HPDE6-E6E7 (cell line): ENCODE results near the gene EPHB3.

Experiments
- DNase-seq: peaks from one replicate; pipeline ENCODE4 v3.0.0; 2011; ENCODE audit warnings: missing footprints; ENCODE audit errors: extremely low spot score

EPHB3 gene

GRCh38 chr3:184543256-184543655 is 18.3 kb upstream of the EPHB3 start:
- DNase-seq: no peak

DNA sequence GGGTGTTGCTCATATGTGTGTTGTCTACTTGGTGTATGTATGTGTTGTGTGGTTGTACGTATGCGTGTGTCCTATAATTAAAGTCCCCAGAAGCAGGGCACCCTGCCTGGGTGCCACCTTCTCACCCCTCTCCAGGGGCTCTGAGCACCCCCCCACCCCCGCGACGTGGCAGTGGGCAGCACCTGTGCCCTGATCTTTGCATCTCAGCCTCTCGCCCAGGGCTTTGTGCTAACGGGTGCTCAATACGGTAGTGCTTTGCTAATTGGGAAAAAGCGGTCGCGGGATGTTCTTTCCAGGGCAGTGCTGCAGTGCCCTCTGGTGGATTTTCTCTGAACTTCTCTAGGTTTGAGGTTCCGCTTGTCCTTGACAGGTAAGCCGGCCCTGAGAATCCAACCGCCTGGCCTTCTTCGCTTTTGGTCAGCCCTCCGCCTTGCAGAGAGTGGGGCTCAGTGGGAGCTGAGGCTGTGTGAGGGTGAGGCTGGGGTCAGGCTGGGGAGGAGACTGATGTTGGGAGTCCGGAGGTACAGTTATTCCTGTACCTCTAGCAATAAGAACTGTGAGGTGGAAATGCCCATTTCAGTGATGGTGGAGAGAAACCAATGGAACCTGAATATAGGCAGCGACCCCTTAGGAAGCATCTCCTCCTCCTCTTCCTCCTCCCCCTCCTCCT is 17.6 kb upstream of the EPHB3 start:
- DNase-seq: peak; percentile 70

DNA sequence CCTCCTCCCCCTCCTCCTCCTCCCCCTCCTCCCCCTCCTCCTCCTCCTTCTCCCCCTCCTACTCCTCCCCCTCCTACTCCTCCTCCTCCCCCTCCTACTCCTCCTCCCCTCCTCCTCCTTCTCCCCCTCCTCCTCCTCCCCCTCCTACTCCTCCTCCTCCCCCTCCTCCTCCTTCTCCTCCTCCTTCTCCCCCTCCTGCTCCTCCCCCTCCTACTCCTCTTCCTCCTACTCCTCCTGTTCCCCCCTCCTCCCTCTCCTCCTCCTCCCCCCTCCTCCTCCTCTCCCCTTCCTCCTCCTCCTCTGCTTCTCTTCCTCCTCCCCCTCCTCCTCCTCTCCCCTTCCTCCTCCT is 17.1 kb upstream of the EPHB3 start:
- no peak for DNase-seq

GRCh38 chr3:184545769-184546168 is 15.8 kb upstream of the EPHB3 start:
- no peak for DNase-seq

- no peak for DNase-seq
Measured at GRCh38 chr3:184546252-184546651, 15.3 kb upstream of the EPHB3 start.

DNA sequence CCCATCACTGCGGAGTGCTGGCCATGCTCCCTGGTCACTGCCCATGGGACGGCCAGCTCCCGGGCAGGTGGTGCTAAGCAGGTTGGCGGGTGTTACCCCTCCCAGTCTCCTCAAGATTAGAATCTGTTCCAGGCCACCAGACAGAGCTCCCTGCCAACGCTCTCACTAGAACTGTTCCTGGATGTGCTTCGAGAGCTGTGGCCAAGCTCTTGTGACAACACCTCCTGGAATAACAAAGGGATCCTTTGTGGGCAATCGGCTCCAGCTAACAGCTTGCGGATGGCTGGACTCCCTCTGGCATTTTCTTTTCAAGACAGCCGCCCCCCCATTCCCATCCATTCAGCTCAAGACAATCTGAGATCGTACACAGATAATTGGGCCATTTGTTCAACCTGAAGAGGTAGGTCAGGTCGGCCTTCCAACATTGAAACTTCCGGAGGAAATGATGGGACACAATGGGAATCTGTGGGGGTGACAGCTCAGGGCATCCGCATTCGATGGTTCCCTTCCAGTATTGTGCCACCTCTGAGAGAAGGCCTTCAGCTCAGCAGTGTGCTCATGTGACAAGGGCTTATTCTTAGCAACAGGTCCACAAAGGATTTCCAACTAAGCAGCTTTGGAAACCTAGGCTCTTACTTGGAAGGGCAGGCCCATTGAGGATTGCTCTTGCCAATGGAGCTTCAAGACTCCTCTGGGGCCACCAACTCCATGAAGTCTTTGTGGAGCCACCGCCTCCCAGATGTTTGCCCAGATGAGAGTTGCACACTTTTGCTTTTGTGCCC is 11.6 kb upstream of the EPHB3 start:
- DNase-seq: no peak

DNA sequence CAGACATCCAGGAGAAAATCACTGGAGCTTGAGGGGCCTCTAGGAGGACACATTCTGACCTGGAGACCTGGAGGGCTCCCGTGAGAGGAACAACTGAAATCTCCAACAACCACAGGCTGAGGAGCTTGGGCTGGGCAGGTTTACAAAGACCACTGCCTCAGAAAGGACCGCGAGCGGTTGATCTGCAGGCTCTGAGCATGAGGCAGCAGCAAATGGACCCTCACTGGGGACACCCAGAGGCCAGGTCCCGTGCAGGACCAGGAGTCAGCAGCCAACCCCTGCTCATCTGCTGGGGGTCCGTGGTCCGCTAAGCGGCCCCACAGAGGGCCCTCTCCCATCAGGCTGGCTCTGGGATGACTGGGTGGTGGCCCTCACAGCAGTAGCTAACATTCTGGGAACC is 10.5 kb upstream of the EPHB3 start:
- no peak for DNase-seq

- DNase-seq: no peak
Measured at GRCh38 chr3:184551614-184552256, 9.8 kb upstream of the EPHB3 start.

GRCh38 chr3:184552296-184552695 is 9.3 kb upstream of the EPHB3 start:
- no peak for DNase-seq

DNA sequence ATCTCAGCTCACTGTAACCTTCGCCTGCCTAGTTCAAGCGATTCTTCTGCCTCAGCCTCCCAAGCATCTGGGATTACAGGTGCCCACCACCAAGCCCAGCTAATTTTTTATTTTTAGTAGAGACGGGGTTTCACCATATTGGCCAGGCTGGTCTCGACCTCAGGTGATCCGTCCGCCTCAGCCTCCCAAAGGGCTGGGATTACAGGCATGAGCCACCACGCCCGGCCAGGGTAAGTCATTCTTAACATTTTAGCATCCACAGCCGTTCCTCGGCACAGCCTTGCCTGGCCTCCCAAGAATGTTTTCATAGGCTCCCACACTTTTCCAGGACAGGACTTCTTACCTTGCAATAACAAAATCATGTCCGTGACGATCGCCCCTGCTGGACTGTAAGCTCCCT is 8.7 kb upstream of the EPHB3 start:
- DNase-seq: no peak

GRCh38 chr3:184553385-184553784 is 8.2 kb upstream of the EPHB3 start:
- no peak for DNase-seq

GRCh38 chr3:184554461-184554860 is 7.1 kb upstream of the EPHB3 start:
- DNase-seq: no peak

GRCh38 chr3:184556582-184557347 is 4.8 kb upstream of the EPHB3 start:
- no peak for DNase-seq

DNA sequence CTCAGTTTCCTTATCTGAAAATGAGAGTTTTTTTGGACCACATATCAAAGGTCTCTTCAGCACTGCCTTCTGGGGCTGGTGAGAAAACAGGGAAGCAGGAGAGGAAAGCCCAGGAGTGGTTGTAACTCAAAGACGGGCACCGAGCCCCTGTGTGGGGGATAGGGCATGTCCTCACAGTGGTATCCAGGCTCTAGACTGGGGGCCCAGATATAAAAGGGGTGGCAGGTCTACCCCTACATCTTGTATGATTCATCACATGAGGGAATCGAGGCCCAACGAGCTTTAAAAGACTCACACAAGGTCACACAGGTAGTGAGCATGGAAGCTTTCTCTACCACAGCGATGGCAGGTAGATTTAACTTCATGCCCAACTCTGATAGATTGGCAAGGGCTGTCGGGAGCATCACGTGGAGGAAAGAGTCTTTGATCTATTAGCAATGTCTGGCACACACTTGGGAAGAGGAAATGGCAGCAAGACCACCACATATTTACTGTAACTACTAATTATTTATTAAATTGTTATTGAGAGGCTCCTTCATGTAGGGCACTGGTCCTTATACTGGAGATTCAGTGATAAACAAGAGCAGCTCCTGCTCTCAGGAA is 4.1 kb upstream of the EPHB3 start:
- DNase-seq: no peak

DNA sequence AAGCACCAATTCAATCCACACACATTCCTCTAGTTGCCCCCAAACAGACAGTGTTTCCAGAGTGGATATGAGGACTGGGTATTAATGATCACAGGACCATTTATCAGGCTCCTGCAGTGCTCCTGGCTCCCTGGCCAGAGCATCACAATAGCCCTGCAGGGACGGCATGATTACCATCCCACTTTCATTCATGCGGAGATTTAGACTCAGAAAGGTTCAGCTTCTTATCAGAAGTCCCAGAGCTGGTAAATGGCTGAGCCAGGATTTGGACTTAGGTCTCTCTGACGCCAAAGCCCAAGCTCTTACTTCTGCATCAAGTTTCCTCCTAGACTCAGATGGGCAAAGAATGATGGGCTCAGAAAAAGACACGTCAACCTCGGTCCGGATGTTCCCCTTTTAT is 2.9 kb upstream of the EPHB3 start:
- DNase-seq: no peak

- DNase-seq: no peak
Measured at GRCh38 chr3:184559336-184559735, 2.2 kb upstream of the EPHB3 start.

- DNase-seq: no peak
Measured at GRCh38 chr3:184560531-184560930, 1.1 kb upstream of the EPHB3 start.

DNA sequence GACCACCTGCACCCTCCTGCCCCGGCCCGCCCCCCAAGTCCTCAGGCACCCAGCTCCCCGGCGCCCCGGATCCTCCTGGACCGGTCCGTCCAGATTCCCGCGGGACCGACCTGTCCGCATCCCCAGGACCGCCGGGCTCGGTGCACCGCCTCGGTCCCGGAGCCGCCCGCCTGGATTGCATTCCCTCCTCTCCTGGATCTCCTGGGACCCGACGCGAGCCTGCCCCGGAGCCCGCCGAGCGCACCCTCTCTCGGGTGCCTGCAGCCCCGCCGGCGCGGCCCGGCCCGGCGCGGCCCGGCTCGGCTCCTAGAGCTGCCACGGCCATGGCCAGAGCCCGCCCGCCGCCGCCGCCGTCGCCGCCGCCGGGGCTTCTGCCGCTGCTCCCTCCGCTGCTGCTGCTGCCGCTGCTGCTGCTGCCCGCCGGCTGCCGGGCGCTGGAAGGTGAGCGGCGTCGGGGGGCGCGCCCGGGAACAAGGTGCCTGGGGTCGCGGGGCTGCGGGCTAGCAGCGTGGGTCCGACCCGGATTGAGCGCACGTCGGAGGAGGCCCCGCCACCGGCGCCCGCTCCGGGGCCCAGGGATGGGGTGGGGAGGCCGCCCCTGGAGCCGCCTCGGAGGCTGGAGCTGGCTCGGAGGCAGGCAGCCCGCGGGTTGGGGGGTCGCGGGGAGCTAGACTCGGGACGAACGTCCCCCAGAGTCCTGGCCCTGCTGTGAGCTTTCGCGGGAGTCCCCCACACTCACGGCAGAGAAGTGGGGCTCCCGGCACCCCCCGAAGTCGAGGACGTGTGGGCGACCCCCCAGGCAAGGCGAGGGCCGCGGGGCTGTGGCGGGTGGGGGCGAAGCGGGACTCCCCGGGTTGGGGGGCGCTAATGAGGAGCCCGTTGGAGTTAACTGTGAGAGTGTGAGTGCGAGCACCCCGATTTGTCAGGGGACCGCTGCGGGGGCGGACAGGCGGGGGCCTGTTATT is 610 bp downstream of the EPHB3 start:
- no peak for DNase-seq

GRCh38 chr3:184562878-184563560 is 1.4 kb downstream of the EPHB3 start:
- no peak for DNase-seq

DNA sequence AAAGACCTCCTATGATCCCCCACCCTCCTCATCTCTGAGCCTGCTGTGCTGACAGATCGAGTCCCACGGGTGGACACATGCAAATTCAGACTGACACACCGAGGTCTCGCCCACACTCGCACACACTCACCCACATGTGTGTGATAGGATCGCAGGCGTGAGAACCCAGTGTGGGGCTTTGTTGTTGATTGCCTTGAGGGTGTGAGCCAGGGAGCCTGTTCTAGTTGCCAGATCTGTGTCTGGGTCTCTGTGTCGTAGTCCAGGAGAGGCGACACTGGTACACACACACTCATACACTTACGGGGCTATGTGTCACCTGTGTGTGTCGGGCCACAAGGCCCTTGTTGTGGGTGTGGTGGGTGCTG is 2.0 kb downstream of the EPHB3 start:
- DNase-seq: no peak
